GM12873 (cell line): Measurements from ENCODE around the gene ZNF628.

ENCODE experiments used
- TF ChIP-seq, protein P1 (sequence below): IDR thresholded peaks from 2 replicates; pipeline ENCODE4 v1.5.1; 2012; ENCODE audit warnings: low read depth, mild to moderate bottlenecking, moderate library complexity, low read length, control low read depth; ENCODE audit not compliant: insufficient read depth; ENCODE audit errors: missing control alignments

ZNF628 gene

DNA sequence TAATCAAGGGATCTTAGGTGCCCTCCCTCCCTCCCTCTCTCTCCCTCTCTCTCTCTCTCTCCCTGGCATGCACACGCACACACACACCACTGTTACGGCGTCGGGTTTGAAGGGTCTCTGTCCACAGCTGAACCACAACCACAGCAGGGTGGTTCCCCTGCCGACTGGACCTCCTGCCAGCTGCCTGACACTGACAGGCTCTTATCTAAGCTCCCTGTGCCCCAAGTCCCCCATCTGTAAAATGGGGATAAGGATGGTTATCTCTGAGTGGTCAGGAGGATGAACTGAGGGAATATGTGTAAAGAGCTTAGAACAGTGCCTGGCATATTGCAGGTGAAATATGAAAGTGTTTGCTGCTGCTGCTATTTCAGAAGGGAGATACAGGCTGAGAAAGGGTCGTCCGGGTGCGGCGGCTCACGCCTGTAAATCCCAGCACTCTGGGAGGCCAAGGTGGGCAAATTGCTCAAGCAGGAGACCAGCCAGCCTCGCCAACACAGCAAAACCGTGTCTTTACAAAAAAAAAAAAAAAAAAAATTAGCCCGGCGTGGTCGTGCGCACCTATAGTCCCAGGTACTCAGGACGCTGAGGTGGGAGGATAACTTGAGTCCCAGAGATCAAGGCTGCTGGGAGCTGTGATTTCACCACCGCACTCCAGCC lies 32.5 kb upstream of the ZNF628 start:
- TF ChIP-seq, protein P1, sequence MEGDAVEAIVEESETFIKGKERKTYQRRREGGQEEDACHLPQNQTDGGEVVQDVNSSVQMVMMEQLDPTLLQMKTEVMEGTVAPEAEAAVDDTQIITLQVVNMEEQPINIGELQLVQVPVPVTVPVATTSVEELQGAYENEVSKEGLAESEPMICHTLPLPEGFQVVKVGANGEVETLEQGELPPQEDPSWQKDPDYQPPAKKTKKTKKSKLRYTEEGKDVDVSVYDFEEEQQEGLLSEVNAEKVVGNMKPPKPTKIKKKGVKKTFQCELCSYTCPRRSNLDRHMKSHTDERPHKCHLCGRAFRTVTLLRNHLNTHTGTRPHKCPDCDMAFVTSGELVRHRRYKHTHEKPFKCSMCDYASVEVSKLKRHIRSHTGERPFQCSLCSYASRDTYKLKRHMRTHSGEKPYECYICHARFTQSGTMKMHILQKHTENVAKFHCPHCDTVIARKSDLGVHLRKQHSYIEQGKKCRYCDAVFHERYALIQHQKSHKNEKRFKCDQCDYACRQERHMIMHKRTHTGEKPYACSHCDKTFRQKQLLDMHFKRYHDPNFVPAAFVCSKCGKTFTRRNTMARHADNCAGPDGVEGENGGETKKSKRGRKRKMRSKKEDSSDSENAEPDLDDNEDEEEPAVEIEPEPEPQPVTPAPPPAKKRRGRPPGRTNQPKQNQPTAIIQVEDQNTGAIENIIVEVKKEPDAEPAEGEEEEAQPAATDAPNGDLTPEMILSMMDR = no peak

DNA sequence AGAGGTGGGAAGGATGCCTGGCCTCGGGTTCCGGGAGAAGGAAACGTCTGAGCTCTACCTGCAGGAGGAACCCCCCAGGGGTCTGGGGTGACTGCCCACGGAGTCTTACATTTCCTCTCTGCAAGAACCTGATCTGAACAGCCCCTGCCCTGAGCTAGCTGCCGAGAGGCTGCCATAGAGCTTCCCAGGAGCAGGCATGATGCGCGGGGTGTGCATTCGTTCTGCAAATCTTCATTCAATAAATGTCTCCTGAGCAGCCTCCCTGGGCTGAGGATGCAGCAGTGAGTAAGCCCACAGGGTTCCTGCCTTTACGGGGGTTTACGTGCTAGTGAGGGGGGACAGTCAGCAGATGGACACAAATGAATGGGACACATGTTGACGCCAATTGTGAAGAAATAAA lies 31.8 kb upstream of the ZNF628 start:
- TF ChIP-seq, protein P1 = no peak

DNA sequence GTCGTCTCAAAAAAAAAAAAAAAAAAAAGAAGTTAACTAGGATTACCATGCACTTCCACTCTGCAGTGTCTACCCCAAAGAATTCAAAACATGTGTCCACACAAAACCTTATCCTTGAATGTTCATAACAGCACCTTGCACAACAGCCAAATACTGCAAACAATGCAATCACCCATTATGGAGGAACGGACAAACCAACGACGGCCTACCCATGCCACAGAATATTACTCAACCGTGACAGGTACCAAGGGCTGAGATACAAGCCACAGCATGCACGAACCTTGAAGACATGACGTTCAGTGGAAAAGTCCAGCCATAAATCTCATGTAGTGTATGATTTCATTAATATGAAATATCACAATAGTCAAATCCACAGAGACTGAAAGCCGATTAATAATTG lies 30.4 kb upstream of the ZNF628 start:
- TF ChIP-seq, protein P1 = no peak

DNA sequence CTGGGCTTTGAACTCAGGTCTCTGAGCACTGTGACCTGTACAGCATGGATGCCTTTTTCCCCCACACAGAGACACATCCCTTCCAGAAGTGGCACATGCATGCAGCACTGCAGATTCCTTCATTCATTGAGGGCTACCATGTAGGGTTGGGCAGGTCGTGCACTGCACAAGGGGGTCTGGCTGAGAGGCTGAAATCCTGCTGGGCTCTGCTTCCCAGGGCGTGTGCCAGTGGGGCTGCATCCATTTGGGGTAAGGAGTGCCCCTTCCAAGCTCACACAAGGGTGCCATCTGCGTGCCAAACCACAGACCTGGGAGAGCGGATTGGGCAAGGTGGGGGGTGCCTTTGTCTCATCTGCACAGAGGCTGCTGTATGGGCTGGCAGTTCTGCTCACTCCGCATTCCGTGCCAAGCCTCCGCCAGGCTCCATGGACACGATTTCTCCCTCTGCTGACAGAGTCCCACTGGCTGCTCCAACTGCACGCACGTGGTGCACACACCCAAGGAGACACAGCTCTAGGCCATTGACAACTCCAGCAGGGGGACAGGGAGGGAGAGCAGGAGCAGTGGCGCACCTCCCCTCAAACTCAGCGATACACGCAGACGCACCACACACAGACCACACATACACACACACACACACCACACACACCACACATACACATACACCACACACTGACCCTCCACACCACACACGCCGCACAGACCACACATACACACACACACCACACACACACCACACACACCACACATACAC lies 28.8 kb upstream of the ZNF628 start:
- TF ChIP-seq, protein P1 = no peak

DNA sequence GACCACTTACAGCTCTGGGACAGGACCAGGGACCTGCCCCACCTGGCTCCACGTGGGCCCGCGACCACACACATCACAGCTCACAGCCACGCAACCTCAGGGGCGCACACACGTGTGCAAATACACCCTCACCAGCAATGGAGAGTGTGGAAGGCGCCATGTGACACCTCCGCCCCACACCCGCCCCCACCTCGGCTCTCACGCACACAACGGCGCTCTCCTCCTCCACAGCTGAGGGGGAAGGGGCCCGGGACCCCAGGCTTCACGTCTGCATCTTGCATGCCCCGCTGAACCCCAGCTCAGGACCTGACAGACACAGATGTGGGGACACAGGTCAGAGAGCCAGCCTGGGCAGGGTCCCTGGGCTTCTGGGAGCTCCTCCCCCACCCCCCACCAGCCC lies 26.9 kb upstream of the ZNF628 start:
- TF ChIP-seq, protein P1 = no peak

DNA sequence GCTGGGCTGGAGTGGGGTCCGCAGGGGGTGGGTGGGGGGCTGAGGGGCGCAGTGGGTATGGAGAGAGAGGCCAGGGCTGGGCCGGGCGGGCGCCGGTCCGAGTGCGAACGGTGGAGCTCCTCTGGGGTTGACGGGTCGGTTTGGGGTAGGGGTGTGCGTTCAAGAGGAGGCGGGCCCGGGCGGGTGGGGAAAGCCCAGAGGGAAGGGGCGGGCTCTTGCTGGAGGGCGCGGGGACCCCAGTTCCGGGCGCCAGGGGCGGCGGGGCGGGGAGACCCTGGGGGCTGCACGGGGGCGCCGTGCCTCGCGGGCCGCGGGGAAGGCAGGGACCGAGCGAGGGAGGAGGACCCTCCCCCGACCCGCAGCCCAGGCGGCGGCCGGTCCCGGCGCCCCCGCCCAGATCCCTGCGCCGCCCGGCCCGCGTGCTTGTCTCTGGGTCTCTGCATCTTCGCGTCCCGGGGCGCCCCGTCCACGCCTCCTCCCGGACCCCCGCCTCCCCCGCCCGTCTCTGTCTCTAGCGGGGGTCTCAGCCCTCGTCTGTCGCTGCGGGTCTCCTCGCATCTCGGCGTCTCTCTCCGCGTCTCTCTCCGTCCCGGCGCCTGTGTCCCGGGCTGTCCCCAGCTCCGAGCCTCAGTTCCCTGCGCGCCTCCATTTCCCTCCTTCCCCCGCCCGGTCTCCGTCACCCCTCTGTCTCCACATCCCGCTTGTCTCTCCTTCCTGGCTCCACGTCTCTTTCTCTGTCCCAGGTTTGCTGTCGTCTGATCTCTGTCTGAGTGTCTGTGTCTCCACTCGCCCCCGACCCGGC lies 25.1 kb upstream of the ZNF628 start:
- TF ChIP-seq, protein P1 = no peak
